ENCODE results near the gene CDC6.

Gene CDC6

DNA sequence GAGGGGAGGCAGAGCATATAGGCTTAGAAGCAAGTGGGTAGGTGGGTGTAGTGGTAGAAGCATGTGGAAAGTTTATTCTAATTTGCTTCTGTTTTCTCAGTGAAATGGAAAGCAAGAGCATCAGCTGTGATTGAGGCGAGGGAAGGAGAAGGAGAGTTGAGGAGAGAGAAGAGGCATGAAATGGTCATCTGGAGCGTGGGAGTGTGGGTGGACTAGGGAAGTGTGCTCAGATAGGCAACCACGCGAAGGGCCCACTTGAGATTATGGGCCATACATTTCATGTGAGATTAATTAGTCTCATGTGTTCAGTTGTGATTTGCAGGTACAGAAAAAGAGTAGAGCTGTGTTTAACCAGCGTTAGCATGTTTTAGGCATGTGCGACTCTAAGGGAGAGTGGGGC is 20.8 kb upstream of the CDC6 start:
- ChIA-PET POLR2A (no interaction called here), CTCF (interaction anchor here (0.6 kb wide), 1 partner anchor 1453 kb away, joined by 3 read pairs; no protein-coding TSS in a partner anchor)
- Histone ChIP-seq H3K9me3 (ENCODE audit: control extremely low read depth in 1 of 5, control insufficient read depth in 4 of 5, insufficient read depth in 2 of 5, low read depth in 1 of 5, low read length in 4 of 5) (no peaks in the 10 kb centered on the region), H3K27me3 (replicated peaks in 2 of 5; ENCODE audit: control insufficient read depth in 4 of 5, insufficient read depth in 5 of 5, low read length in 4 of 5) (no peaks in the 10 kb centered on the region), H3K36me3 (ENCODE audit: control insufficient read depth in 4 of 4, insufficient read depth in 4 of 4, low read length in 3 of 4) (peaks cover 27 to 58% (median 40%) of the 10 kb centered on the region in 4 experiments), H3K4me1 (ENCODE audit: control extremely low read depth in 1 of 4, control insufficient read depth in 4 of 4, insufficient read depth in 4 of 4, low read length in 3 of 4) (no peaks in the 10 kb centered on the region), H3K27ac (ENCODE audit: insufficient read depth in 1 of 2, low read depth in 1 of 2, low read length in 2 of 2, poor library complexity in 1 of 2, severe bottlenecking in 2 of 2) (no peak overlapping the region), H3K4me3 (ENCODE audit: control insufficient read depth in 1 of 7, extremely low read depth in 1 of 7, insufficient read depth in 4 of 7, low read depth in 2 of 7, low read length in 6 of 7) (no peak overlapping the region)
- DNase-seq = no peak
- WGBS (ENCODE audit: insufficient coverage) = 97% methylated on average over 6 of the region's 6 CpGs

DNA sequence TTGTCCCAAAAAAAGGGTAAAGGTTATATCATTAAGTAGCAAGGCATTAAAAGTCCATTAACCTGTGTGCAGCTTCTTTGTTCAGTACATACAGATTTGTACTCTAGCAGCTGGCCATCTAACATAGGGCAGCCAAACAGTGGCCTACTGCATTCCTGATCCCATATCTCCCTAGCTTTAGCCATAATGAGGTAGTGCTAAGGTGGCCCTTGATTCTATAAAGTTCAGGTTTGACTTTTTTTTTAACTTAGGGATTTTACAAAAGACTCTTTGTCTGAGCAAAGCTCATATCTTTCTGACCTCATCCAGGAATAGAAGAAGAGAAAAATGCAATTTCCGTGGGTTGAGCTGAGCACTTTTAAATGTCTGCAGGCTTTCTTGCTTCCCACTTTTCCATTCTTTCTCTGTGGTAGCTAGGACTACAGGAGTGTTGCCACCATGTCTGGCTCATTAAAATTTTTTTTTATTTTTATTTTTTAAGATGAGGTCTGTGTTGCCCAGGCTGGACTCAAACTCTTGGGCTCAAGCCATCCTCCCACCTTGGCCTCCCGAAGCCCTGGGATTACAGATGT is 19.5 kb upstream of the CDC6 start:
- Histone ChIP-seq H3K4me1 (ENCODE audit: control extremely low read depth in 1 of 4, control insufficient read depth in 4 of 4, insufficient read depth in 4 of 4, low read length in 3 of 4) (no peaks in the 10 kb centered on the region), H3K27me3 (replicated peaks in 2 of 5; ENCODE audit: control insufficient read depth in 4 of 5, insufficient read depth in 5 of 5, low read length in 4 of 5) (no peaks in the 10 kb centered on the region), H3K9me3 (ENCODE audit: control extremely low read depth in 1 of 5, control insufficient read depth in 4 of 5, insufficient read depth in 2 of 5, low read depth in 1 of 5, low read length in 4 of 5) (no peaks in the 10 kb centered on the region), H3K36me3 (ENCODE audit: control insufficient read depth in 4 of 4, insufficient read depth in 4 of 4, low read length in 3 of 4) (peaks cover 27 to 50% (median 38%) of the 10 kb centered on the region in 4 experiments), H3K4me3 (ENCODE audit: control insufficient read depth in 1 of 7, extremely low read depth in 1 of 7, insufficient read depth in 4 of 7, low read depth in 2 of 7, low read length in 6 of 7) (no peak overlapping the region), H3K27ac (ENCODE audit: insufficient read depth in 1 of 2, low read depth in 1 of 2, low read length in 2 of 2, poor library complexity in 1 of 2, severe bottlenecking in 2 of 2) (no peak overlapping the region)
- WGBS (ENCODE audit: insufficient coverage) = 92% methylated on average over 2 of the region's 2 CpGs
- POLR2A ChIA-PET = interaction anchor here (0.6 kb wide), 1 partner anchor 10 kb away, joined by 4 read pairs; no protein-coding TSS in a partner anchor
- CTCF ChIA-PET = interaction anchor here (0.7 to 1.3 kb wide), 2 partner anchors 50 to 267 kb away, joined by 3 read pairs; partner anchors contain the start of gene WIPF2
- DNase-seq = no peak

DNA sequence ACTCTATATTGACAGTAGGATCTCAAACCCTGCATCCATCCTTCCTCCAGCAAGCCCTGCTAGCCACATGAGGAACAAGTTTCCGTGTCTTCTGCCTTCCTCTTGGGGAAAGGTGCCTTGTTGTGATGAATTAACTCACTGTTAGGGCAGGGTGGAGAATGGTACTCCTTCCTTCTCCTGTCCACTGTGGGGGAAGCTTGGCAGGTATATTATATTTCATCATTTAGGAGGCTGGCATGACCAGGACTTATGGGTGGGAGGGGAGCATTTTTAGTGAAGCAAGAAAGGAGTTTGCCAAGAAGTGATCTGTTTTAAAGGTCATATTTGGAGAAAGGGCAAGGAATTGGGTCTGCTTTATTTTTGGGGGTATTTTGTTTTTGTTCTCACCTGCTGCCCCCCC is 9.3 kb upstream of the CDC6 start:
- ChIA-PET POLR2A (interaction anchor here (0.6 kb wide), 1 partner anchor 10 kb away, joined by 4 read pairs; no protein-coding TSS in a partner anchor), CTCF (interaction anchor here (0.9 to 1.1 kb wide), 2 partner anchors 16 to 52 kb away, joined by 3 read pairs; no protein-coding TSS in a partner anchor)
- no peak overlapping the region for H3K4me3 ChIP-seq (ENCODE audit: control insufficient read depth in 1 of 7, extremely low read depth in 1 of 7, insufficient read depth in 4 of 7, low read depth in 2 of 7, low read length in 6 of 7)
- no peaks in the 10 kb centered on the region for H3K27me3 ChIP-seq (replicated peaks in 2 of 5; ENCODE audit: control insufficient read depth in 4 of 5, insufficient read depth in 5 of 5, low read length in 4 of 5)
- H3K27ac ChIP-seq (ENCODE audit: insufficient read depth in 1 of 2, low read depth in 1 of 2, low read length in 2 of 2, poor library complexity in 1 of 2, severe bottlenecking in 2 of 2) = no peak overlapping the region
- no peak for DNase-seq
- no peaks in the 10 kb centered on the region for H3K9me3 ChIP-seq (ENCODE audit: control extremely low read depth in 1 of 5, control insufficient read depth in 4 of 5, insufficient read depth in 2 of 5, low read depth in 1 of 5, low read length in 4 of 5)
- H3K4me1 ChIP-seq (ENCODE audit: control extremely low read depth in 1 of 4, control insufficient read depth in 4 of 4, insufficient read depth in 4 of 4, low read length in 3 of 4) = peaks cover 4 to 17% (median 5%) of the 10 kb centered on the region in 4 experiments
- peaks cover 19 to 60% (median 41%) of the 10 kb centered on the region in 4 experiments for H3K36me3 ChIP-seq (ENCODE audit: control insufficient read depth in 4 of 4, insufficient read depth in 4 of 4, low read length in 3 of 4)
- no CpG with 5 or more reads among the region's 1 CpG for WGBS (ENCODE audit: insufficient coverage)

DNA sequence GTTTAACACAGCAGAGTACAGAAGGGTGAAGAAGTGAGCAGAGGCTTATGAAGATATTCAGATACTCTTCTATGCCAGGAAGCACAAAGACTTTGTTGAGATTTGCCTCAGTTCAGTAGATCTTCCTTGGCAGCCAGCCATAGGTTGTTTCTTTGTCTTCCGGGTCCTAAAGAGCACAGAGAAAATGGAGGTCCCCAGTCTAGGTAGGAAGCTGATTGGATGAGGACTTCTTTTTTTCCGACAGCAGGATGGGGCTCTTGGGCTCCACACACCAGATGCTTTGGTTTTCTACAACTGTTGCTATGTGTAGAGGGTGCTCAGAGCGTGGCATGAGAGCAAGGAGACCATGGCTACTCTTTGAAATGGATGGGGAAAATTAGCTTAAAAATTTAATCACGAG is 8.3 kb upstream of the CDC6 start:
- no peak overlapping the region for H3K4me3 ChIP-seq (ENCODE audit: control insufficient read depth in 1 of 7, extremely low read depth in 1 of 7, insufficient read depth in 4 of 7, low read depth in 2 of 7, low read length in 6 of 7)
- DNase-seq = no peak
- peaks cover 4 to 17% (median 5%) of the 10 kb centered on the region in 4 experiments for H3K4me1 ChIP-seq (ENCODE audit: control extremely low read depth in 1 of 4, control insufficient read depth in 4 of 4, insufficient read depth in 4 of 4, low read length in 3 of 4)
- H3K27me3 ChIP-seq (replicated peaks in 2 of 5; ENCODE audit: control insufficient read depth in 4 of 5, insufficient read depth in 5 of 5, low read length in 4 of 5) = no peaks in the 10 kb centered on the region
- no peaks in the 10 kb centered on the region for H3K9me3 ChIP-seq (ENCODE audit: control extremely low read depth in 1 of 5, control insufficient read depth in 4 of 5, insufficient read depth in 2 of 5, low read depth in 1 of 5, low read length in 4 of 5)
- H3K36me3 ChIP-seq (ENCODE audit: control insufficient read depth in 4 of 4, insufficient read depth in 4 of 4, low read length in 3 of 4) = peaks cover 12 to 55% (median 39%) of the 10 kb centered on the region in 4 experiments
- H3K27ac ChIP-seq (ENCODE audit: insufficient read depth in 1 of 2, low read depth in 1 of 2, low read length in 2 of 2, poor library complexity in 1 of 2, severe bottlenecking in 2 of 2) = no peak overlapping the region
- CTCF ChIA-PET = interaction anchor here (0.6 to 1.1 kb wide), 2 partner anchors 15 to 238 kb away, joined by 3 to 4 read pairs; no protein-coding TSS in a partner anchor
- POLR2A ChIA-PET = no interaction called here
- 94% methylated on average over 2 of the region's 4 CpGs for WGBS (ENCODE audit: insufficient coverage)

DNA sequence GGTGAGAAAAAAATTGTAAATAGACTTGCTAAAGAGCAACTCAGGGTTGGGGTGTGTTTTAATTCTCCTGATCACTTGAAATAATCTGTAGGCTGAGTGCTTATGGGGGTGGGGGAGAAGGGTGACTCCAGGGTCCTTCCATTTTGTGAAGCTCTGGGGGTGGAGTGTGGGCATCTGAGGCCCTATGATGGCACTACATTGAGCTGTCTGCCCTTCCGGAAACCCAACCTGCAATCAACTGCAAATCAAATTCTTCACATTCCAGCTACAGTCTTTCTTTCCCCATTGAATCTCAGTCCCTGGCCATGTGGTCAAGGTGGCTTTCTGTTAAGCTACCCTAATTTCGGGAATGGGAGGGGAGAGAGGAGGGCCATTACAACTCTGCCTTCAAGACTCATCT is 6.0 kb upstream of the CDC6 start:
- no peaks in the 10 kb centered on the region for H3K9me3 ChIP-seq (ENCODE audit: control extremely low read depth in 1 of 5, control insufficient read depth in 4 of 5, insufficient read depth in 2 of 5, low read depth in 1 of 5, low read length in 4 of 5)
- H3K4me3 ChIP-seq (ENCODE audit: control insufficient read depth in 1 of 7, extremely low read depth in 1 of 7, insufficient read depth in 4 of 7, low read depth in 2 of 7, low read length in 6 of 7) = no peak overlapping the region
- ChIA-PET CTCF (no interaction called here), POLR2A (no interaction called here)
- no peak for DNase-seq
- WGBS (ENCODE audit: insufficient coverage) = 100% methylated on average over 1 of the region's 2 CpGs
- no peaks in the 10 kb centered on the region for H3K27me3 ChIP-seq (replicated peaks in 2 of 5; ENCODE audit: control insufficient read depth in 4 of 5, insufficient read depth in 5 of 5, low read length in 4 of 5)
- no peaks in the 10 kb centered on the region for H3K4me1 ChIP-seq (ENCODE audit: control extremely low read depth in 1 of 4, control insufficient read depth in 4 of 4, insufficient read depth in 4 of 4, low read length in 3 of 4)
- no peak overlapping the region for H3K27ac ChIP-seq (ENCODE audit: insufficient read depth in 1 of 2, low read depth in 1 of 2, low read length in 2 of 2, poor library complexity in 1 of 2, severe bottlenecking in 2 of 2)
- peaks cover 12 to 48% (median 35%) of the 10 kb centered on the region in 4 experiments for H3K36me3 ChIP-seq (ENCODE audit: control insufficient read depth in 4 of 4, insufficient read depth in 4 of 4, low read length in 3 of 4)

DNA sequence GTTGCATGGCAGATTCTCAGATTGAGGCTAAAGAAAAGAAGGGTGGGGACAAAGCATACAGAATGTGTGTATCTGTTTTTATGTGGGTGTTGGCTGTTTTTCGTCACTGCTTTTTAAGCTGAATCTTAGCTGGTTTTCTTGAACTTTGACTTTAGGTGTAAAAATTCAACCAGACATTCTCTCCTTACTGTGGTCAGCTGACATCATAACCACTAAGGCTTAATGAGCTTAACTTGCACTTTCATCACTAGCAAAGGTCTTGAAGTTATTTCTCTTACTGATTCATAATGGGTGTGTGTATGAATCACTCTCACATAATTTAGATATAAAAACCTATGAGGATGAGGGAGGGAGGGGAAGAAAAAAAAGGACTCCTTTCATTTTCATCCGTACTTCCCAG is 4.0 kb upstream of the CDC6 start:
- no peak overlapping the region for H3K27ac ChIP-seq (ENCODE audit: insufficient read depth in 1 of 2, low read depth in 1 of 2, low read length in 2 of 2, poor library complexity in 1 of 2, severe bottlenecking in 2 of 2)
- ChIA-PET CTCF (interaction anchor here (0.6 to 1.0 kb wide), 5 partner anchors 10 to 174 kb away, joined by 3 to 4 read pairs (median 3); no protein-coding TSS in a partner anchor), POLR2A (interaction anchor here (0.5 to 0.7 kb wide), 2 partner anchors 73 to 198 kb away, joined by 3 read pairs; no protein-coding TSS in a partner anchor)
- DNase-seq = no peak
- H3K4me1 ChIP-seq (ENCODE audit: control extremely low read depth in 1 of 4, control insufficient read depth in 4 of 4, insufficient read depth in 4 of 4, low read length in 3 of 4) = peaks cover 0 to 9% (median 4%) of the 10 kb centered on the region in 4 experiments
- peaks cover 12 to 29% (median 22%) of the 10 kb centered on the region in 4 experiments for H3K36me3 ChIP-seq (ENCODE audit: control insufficient read depth in 4 of 4, insufficient read depth in 4 of 4, low read length in 3 of 4)
- no peak overlapping the region for H3K4me3 ChIP-seq (ENCODE audit: control insufficient read depth in 1 of 7, extremely low read depth in 1 of 7, insufficient read depth in 4 of 7, low read depth in 2 of 7, low read length in 6 of 7)
- H3K27me3 ChIP-seq (replicated peaks in 2 of 5; ENCODE audit: control insufficient read depth in 4 of 5, insufficient read depth in 5 of 5, low read length in 4 of 5) = no peaks in the 10 kb centered on the region
- WGBS (ENCODE audit: insufficient coverage) = no CpG with 5 or more reads among the region's 2 CpGs
- H3K9me3 ChIP-seq (ENCODE audit: control extremely low read depth in 1 of 5, control insufficient read depth in 4 of 5, insufficient read depth in 2 of 5, low read depth in 1 of 5, low read length in 4 of 5) = no peaks in the 10 kb centered on the region

DNA sequence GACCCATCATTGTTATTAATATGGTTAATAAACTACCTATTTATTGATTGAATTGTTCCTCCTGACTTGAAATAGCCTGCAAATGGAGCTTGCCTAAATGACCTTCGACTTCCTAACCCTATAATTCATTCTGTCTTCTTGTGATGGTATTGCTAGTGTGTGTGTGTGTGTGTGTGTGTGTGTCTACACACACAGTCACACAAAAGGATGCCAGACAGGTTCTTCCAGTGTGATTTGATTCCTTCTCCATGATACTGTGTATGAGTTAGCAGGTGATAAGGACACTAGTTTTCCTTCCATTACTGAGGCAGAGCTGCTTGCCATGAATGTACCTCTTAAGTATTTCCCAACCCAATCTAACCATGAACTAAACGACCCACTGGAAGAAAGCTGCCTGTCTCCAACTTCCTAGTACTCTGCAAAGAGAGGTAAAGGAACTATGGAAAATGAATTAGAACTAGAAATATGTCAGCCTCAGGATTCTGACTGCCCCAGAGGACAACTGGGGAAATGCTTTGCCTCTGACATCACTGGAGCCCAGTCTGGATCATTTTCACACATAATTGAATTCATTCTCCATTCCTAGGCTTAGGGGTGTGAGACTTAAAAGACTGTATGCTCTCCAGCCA is 3.5 kb upstream of the CDC6 start:
- ChIA-PET POLR2A (interaction anchor here (0.6 kb wide), 1 partner anchor 93 kb away, joined by 5 read pairs; no protein-coding TSS in a partner anchor), CTCF (interaction anchor here (0.8 to 2.2 kb wide), 4 partner anchors 14 to 92 kb away, joined by 3 to 7 read pairs (median 4); no protein-coding TSS in a partner anchor)
- Histone ChIP-seq H3K27me3 (replicated peaks in 2 of 5; ENCODE audit: control insufficient read depth in 4 of 5, insufficient read depth in 5 of 5, low read length in 4 of 5) (no peaks in the 10 kb centered on the region), H3K4me3 (ENCODE audit: control insufficient read depth in 1 of 7, extremely low read depth in 1 of 7, insufficient read depth in 4 of 7, low read depth in 2 of 7, low read length in 6 of 7) (no peak overlapping the region), H3K36me3 (ENCODE audit: control insufficient read depth in 4 of 4, insufficient read depth in 4 of 4, low read length in 3 of 4) (peaks cover 11 to 24% (median 18%) of the 10 kb centered on the region in 4 experiments), H3K9me3 (ENCODE audit: control extremely low read depth in 1 of 5, control insufficient read depth in 4 of 5, insufficient read depth in 2 of 5, low read depth in 1 of 5, low read length in 4 of 5) (no peaks in the 10 kb centered on the region), H3K27ac (ENCODE audit: insufficient read depth in 1 of 2, low read depth in 1 of 2, low read length in 2 of 2, poor library complexity in 1 of 2, severe bottlenecking in 2 of 2) (no peak overlapping the region), H3K4me1 (ENCODE audit: control extremely low read depth in 1 of 4, control insufficient read depth in 4 of 4, insufficient read depth in 4 of 4, low read length in 3 of 4) (peaks cover 0 to 13% (median 8%) of the 10 kb centered on the region in 4 experiments)
- no peak for DNase-seq
- WGBS (ENCODE audit: insufficient coverage) = no CpG with 5 or more reads among the region's 2 CpGs
